MM.1S (cell line): Measurements from ENCODE around the gene MGA.

Experiments used
- DNase-seq: peaks from one replicate; pipeline ENCODE4 v3.0.0-alpha.2; 2015
- H2AFZ ChIP-seq: fragments of 300-600 bp; sonication (generic); 2 replicates; pipeline ENCODE4 v1.6.0; 2016; ENCODE audit warnings: antibody characterized with exemption, low read length
- H3F3A ChIP-seq: fragments of 300-600 bp; sonication (generic); 2 replicates; pipeline ENCODE4 v1.6.1; 2016; ENCODE audit warnings: mild to moderate bottlenecking, antibody characterized with exemption, low read length, moderate library complexity, mixed read lengths; ENCODE audit not compliant: insufficient read depth
- H3K27ac ChIP-seq: fragments of 300-600 bp; sonication (generic); 2 replicates; pipeline ENCODE4 v1.5.1; 2016; ENCODE audit warnings: mild to moderate bottlenecking, low read length
- H3K27me3 ChIP-seq: fragments of 300-600 bp; sonication (generic); replicated peaks from 2 replicates; pipeline ENCODE4 v1.6.0; 2016; ENCODE audit warnings: low read length; ENCODE audit not compliant: insufficient read depth
- H3K36me3 ChIP-seq: fragments of 300-600 bp; sonication (generic); replicated peaks from 2 replicates; pipeline ENCODE4 v1.6.1; 2016; ENCODE audit warnings: mild to moderate bottlenecking, low read length, mixed read lengths; ENCODE audit not compliant: insufficient read depth
- H3K4me1 ChIP-seq: fragments of 300-600 bp; sonication (generic); 2 replicates; pipeline ENCODE4 v1.6.1; 2016; ENCODE audit warnings: low read length, mixed read lengths
- H3K4me2 ChIP-seq: fragments of 300-600 bp; sonication (generic); 2 replicates; pipeline ENCODE4 v1.6.0; 2016; ENCODE audit warnings: low read depth, low read length
- H3K4me3 ChIP-seq: fragments of 300-600 bp; sonication (generic); 2 replicates; pipeline ENCODE4 v1.5.1; 2016; ENCODE audit warnings: low read length, mixed read lengths
- H3K79me2 ChIP-seq: fragments of 300-600 bp; sonication (generic); 2 replicates; pipeline ENCODE4 v1.6.1; 2016; ENCODE audit warnings: mixed run types, low read length, mixed read lengths
- H3K9ac ChIP-seq: fragments of 300-600 bp; sonication (generic); 2 replicates; pipeline ENCODE4 v1.6.1; 2016; ENCODE audit warnings: low read length, mixed read lengths
- H3K9me2 ChIP-seq: fragments of 300-600 bp; sonication (generic); replicated peaks from 2 replicates; pipeline ENCODE4 v1.6.1; 2016; ENCODE audit warnings: mild to moderate bottlenecking, low read length, mixed read lengths; ENCODE audit not compliant: insufficient read depth
- H3K9me3 ChIP-seq: fragments of 300-600 bp; sonication (generic); replicated peaks from 2 replicates; pipeline ENCODE4 v1.6.1; 2016; ENCODE audit warnings: mild to moderate bottlenecking, low read length, mixed read lengths; ENCODE audit not compliant: insufficient read depth
- H4K20me1 ChIP-seq: fragments of 300-600 bp; sonication (generic); 2 replicates; pipeline ENCODE4 v1.6.1; 2016; ENCODE audit warnings: mild to moderate bottlenecking, low read length, moderate library complexity, mixed read lengths; ENCODE audit not compliant: insufficient read depth
- CTCF ChIP-seq: fragments of 300-600 bp; sonication (generic); IDR thresholded peaks from 2 replicates; pipeline ENCODE4 v1.5.1; 2016; ENCODE audit warnings: antibody characterized with exemption, low read length, mixed read lengths
- EZH2 ChIP-seq: fragments of 300-600 bp; sonication (generic); optimal IDR thresholded peaks from 2 replicates; pipeline ENCODE3; 2017; ENCODE audit warnings: low read depth, mild to moderate bottlenecking, antibody characterized with exemption, low read length, mixed read lengths
- EZH2phosphoT487 ChIP-seq: fragments of 300-600 bp; sonication (generic); IDR thresholded peaks from 2 replicates; pipeline ENCODE4 v1.6.1; 2018; ENCODE audit warnings: antibody characterized with exemption, low read length

MGA gene

DNA sequence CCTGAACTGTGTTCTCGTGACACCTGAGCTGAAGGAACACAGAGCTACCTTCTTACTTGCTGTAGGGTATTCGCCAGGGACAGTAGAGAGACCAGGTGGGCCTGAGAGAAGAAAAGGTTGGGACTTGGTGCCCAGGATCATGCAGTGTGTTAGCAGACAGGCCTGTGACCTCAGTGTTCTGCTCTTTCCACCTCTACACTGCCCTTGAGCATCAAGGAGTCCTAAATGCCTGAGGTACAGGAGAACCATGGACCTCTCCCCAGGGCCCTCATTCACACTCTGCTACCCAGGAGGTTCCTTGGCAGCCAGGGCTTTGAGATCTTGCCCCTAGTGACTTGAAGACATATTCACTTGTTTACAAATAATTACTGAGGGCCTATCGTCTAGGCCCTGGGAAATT, 145.5 kb downstream of the MGA start:
- no peak overlapping the region for H3K4me2 ChIP-seq
- no peak for TF ChIP-seq EZH2
- TF ChIP-seq EZH2phosphoT487, result no peak
- no peak for TF ChIP-seq CTCF
- no peaks in the 10 kb centered on the region for H3K79me2 ChIP-seq
- no peak overlapping the region for H3K9ac ChIP-seq
- H3K27me3 ChIP-seq, result no peaks in the 10 kb centered on the region
- H3F3A ChIP-seq, result no peaks in the 10 kb centered on the region
- no peak overlapping the region for H2AFZ ChIP-seq
- H4K20me1 ChIP-seq, result no peaks in the 10 kb centered on the region
- H3K9me2 ChIP-seq, result no peaks in the 10 kb centered on the region
- H3K27ac ChIP-seq, result no peak overlapping the region
- no peak for DNase-seq
- H3K9me3 ChIP-seq, result no peaks in the 10 kb centered on the region
- no peak overlapping the region for H3K4me3 ChIP-seq
- no peaks in the 10 kb centered on the region for H3K36me3 ChIP-seq
- no peaks in the 10 kb centered on the region for H3K4me1 ChIP-seq

DNA sequence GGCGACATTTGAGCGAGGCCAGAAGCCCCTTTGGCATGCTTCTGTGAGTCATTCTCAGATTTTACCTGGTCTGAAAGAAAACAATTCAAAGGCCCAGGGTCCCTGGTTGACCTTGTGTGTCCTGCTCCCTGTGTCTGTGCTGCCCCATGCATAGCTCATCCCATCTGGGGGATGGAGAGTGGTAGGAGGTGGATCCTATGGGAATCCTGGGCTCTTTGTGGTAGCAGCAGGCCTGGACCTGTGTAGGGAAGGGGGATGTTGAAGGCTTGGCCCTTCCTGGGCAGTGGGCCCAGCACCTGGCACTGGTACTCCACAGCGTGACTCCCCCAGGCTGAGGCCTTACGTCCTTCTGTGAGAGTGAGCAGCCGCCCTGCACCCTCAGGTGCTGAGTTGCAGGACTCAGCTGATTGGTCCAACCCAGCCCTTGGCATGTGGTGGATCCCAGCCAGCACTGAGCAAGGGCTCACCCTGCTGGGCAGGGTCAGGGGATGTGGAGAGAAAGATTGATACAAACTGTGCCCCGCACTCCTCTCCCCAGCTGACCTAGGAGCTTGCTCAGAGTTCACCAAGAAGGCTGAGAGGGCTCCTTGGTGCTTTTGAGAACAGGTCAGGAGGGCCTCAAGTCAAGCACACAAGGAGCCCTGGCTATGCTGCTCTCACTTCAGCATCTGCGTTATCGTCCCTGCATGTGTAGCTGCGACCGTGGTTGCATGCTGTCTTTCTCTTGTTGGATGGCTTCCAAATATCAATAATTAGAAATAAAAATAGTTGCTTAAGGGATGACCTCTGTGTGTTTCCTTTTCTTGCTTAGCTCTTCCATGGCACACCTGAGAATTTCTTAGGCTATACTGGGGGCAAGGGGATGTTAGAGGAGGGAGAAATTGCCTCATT, 146.3 kb downstream of the MGA start:
- Histone ChIP-seq H3K9me2 (no peaks in the 10 kb centered on the region), H3F3A (no peaks in the 10 kb centered on the region), H3K4me3 (no peak overlapping the region), H3K27ac (no peak overlapping the region), H4K20me1 (no peaks in the 10 kb centered on the region), H3K4me2 (no peak overlapping the region), H2AFZ (no peak overlapping the region), H3K79me2 (no peaks in the 10 kb centered on the region), H3K36me3 (no peaks in the 10 kb centered on the region), H3K27me3 (no peaks in the 10 kb centered on the region), H3K4me1 (no peaks in the 10 kb centered on the region), H3K9me3 (no peaks in the 10 kb centered on the region), H3K9ac (no peak overlapping the region)
- no peak for DNase-seq
- TF ChIP-seq EZH2 (no peak), CTCF (no peak), EZH2phosphoT487 (no peak)

DNA sequence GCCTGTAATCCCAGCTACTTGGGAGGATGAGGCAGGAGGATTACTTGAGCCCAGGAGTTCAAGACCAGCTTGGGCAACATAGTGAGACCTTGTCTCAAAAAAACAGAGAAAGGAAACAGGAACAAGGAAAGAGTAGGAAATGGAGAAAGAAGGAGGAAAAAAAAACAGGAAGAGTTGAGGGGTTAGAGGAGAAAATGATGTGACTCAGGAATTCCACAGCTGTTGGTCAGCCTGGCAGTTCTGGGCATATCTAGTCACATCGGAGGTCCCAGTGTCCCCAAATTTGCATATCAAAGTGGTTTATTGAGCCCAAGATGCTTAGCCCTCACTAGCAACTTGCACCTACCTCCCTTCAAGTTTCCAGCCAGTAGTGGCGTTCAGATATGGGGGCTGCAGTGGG, 148.9 kb downstream of the MGA start:
- Histone ChIP-seq H2AFZ (no peak overlapping the region), H3K27ac (no peak overlapping the region)

More for the DNA sequence above, 148.9 kb downstream of the MGA start:
- no peaks in the 10 kb centered on the region for H3K9me3 ChIP-seq
- no peaks in the 10 kb centered on the region for H3K9me2 ChIP-seq
- no peaks in the 10 kb centered on the region for H3K79me2 ChIP-seq
- DNase-seq, result no peak
- no peaks in the 10 kb centered on the region for H4K20me1 ChIP-seq
- no peaks in the 10 kb centered on the region for H3K4me1 ChIP-seq
- no peak overlapping the region for H3K4me3 ChIP-seq
- H3K36me3 ChIP-seq, result no peaks in the 10 kb centered on the region
- no peak for TF ChIP-seq EZH2phosphoT487
- no peak for TF ChIP-seq CTCF
- no peak for TF ChIP-seq EZH2
- H3K4me2 ChIP-seq, result no peak overlapping the region
- no peaks in the 10 kb centered on the region for H3F3A ChIP-seq
- no peak overlapping the region for H3K9ac ChIP-seq
- no peaks in the 10 kb centered on the region for H3K27me3 ChIP-seq
